HCT116 (cell line): ENCODE measurements around the gene RFX3.

Experiments
- CBX3 ChIP-seq: IDR thresholded peaks from 2 replicates; pipeline ENCODE4 v1.6.1; 2012; ENCODE audit warnings: low read depth
- POLR2A ChIP-seq: IDR thresholded peaks from 2 replicates; pipeline ENCODE4 v1.7.0; 2011; ENCODE audit warnings: borderline replicate concordance; ENCODE audit not compliant: insufficient read depth, insufficient read length; ENCODE audit errors: extremely low read depth
- RAD21 ChIP-seq: IDR thresholded peaks from 2 replicates; pipeline ENCODE4 v1.6.1; 2012; ENCODE audit warnings: low read depth, mild to moderate bottlenecking
- TCF7L2 ChIP-seq: IDR thresholded peaks from 2 replicates; pipeline ENCODE4 v1.7.0; 2011; ENCODE audit warnings: borderline replicate concordance, inconsistent platforms; ENCODE audit not compliant: insufficient read depth, insufficient read length; ENCODE audit errors: extremely low read depth
- ZNF274 ChIP-seq: fragments of 200-500 bp; sonication (Bioruptor generic); IDR thresholded peaks from 2 replicates; pipeline ENCODE4 v1.6.1; 2014; ENCODE audit warnings: mild to moderate bottlenecking, low read depth, low read length, inconsistent platforms
- TF ChIP-seq, protein P1 (sequence below), 3 experiments: fragments of 200-600 bp in 1 of 3; sonication (generic) in 1 of 3; IDR thresholded peaks in 2 of 3; conservative IDR thresholded peaks in 1 of 3; 2 replicates each; pipeline ENCODE4 v1.5.1; 2012 to 2017; ENCODE audit warnings: low read depth in 2 of 3, low read length in 2 of 3, antibody characterized with exemption in 1 of 3, borderline replicate concordance in 1 of 3, control low read depth in 1 of 3, mild to moderate bottlenecking in 1 of 3, mixed read lengths in 1 of 3, mixed run types in 1 of 3, moderate library complexity in 1 of 3; ENCODE audit not compliant: insufficient read depth in 1 of 3
- TF ChIP-seq, protein P2 (sequence below): IDR thresholded peaks from 2 replicates; pipeline ENCODE4 v1.6.1; 2012
- TF ChIP-seq, protein P3 (sequence below): IDR thresholded peaks from 2 replicates; pipeline ENCODE4 v1.6.1; 2012

DNA sequence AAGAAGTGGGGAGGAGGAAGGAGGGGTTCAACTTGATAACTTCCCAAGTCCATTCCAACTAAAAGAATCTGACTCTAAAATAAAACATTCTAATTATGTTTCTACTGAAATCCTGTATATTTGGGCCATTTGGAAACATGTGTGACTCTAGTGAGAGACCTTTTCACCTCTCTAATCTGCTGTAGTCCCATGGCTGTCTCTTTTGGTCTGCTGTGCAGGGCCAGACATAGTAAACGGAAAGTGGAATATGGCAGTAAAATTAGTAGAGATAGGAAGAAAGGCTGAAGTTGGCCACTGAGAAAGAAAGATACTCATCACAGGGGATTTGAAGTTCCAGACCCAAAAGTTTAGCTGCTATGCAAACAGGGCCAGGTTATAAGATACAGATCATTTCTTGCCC, 15.9 kb downstream of the RFX3 start:
- TF ChIP-seq, protein P1, sequence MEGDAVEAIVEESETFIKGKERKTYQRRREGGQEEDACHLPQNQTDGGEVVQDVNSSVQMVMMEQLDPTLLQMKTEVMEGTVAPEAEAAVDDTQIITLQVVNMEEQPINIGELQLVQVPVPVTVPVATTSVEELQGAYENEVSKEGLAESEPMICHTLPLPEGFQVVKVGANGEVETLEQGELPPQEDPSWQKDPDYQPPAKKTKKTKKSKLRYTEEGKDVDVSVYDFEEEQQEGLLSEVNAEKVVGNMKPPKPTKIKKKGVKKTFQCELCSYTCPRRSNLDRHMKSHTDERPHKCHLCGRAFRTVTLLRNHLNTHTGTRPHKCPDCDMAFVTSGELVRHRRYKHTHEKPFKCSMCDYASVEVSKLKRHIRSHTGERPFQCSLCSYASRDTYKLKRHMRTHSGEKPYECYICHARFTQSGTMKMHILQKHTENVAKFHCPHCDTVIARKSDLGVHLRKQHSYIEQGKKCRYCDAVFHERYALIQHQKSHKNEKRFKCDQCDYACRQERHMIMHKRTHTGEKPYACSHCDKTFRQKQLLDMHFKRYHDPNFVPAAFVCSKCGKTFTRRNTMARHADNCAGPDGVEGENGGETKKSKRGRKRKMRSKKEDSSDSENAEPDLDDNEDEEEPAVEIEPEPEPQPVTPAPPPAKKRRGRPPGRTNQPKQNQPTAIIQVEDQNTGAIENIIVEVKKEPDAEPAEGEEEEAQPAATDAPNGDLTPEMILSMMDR (IDR thresholded peaks at IDR 0.05 in 2 of 3, conservative IDR thresholded peaks at IDR 0.05 in 1 of 3; ENCODE audit: borderline replicate concordance in 1 of 3, insufficient read depth in 1 of 3, low read depth in 2 of 3, low read length in 2 of 3), result no peak
- TF ChIP-seq POLR2A, result no peak
- TF ChIP-seq TCF7L2, result no peak
- no peak for TF ChIP-seq CBX3
- no peak for TF ChIP-seq ZNF274
- TF ChIP-seq, protein P2, sequence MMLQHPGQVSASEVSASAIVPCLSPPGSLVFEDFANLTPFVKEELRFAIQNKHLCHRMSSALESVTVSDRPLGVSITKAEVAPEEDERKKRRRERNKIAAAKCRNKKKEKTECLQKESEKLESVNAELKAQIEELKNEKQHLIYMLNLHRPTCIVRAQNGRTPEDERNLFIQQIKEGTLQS, result no peak
- TF ChIP-seq, protein P3, sequence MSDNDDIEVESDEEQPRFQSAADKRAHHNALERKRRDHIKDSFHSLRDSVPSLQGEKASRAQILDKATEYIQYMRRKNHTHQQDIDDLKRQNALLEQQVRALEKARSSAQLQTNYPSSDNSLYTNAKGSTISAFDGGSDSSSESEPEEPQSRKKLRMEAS, result no peak
- no peak for TF ChIP-seq RAD21
